Duodenal mucosa (tissue), 2 donors: ENCODE data around the gene PARVA.
"Not testable (repeated sequence)": the region's sequence is repeated elsewhere in the genome, so short reads cannot be mapped to it uniquely, and the experiment has no call there.

Source experiments
- H3K27ac ChIP-seq: one replicate; pipeline ENCODE4 v1.7.0; 2013; ENCODE audit warnings: low read depth, low read length
- H3K27me3 ChIP-seq, 2 donors: one replicate each; pipeline ENCODE4 v1.7.0; 2013; ENCODE audit warnings: low read length in 2 of 2, control low read depth in 1 of 2; ENCODE audit not compliant: insufficient read depth in 2 of 2, control insufficient read depth in 1 of 2
- H3K36me3 ChIP-seq, 2 donors: one replicate each; pipeline ENCODE4 v1.7.0; 2013; ENCODE audit warnings: low read length in 2 of 2, control low read depth in 1 of 2; ENCODE audit not compliant: insufficient read depth in 2 of 2, control insufficient read depth in 1 of 2
- H3K4me1 ChIP-seq, 2 donors: one replicate each; pipeline ENCODE4 v1.7.0; 2013; ENCODE audit warnings: low read length in 2 of 2, control low read depth in 1 of 2; ENCODE audit not compliant: insufficient read depth in 2 of 2, control insufficient read depth in 1 of 2
- H3K4me3 ChIP-seq, 2 donors: one replicate each; pipeline ENCODE4 v1.7.0; 2013; ENCODE audit warnings: low read length in 2 of 2, low read depth in 1 of 2
- H3K9ac ChIP-seq, 2 donors: one replicate each; pipeline ENCODE4 v1.7.0; 2013; ENCODE audit warnings: low read length in 2 of 2, low read depth in 1 of 2
- H3K9me3 ChIP-seq, 2 donors: one replicate each; pipeline ENCODE4 v1.7.0; 2013; ENCODE audit warnings: low read length in 2 of 2, control low read depth in 1 of 2; ENCODE audit not compliant: control insufficient read depth in 1 of 2

The PARVA gene

GRCh38 chr11:12508151-12508751 lies 130.9 kb downstream of the PARVA start:
- H3K9ac ChIP-seq: no peak overlapping the region
- H3K9me3 ChIP-seq: no peaks in the 10 kb centered on the region
- no peak overlapping the region for H3K4me3 ChIP-seq
- H3K4me1 ChIP-seq: peaks cover 9 to 17% of the 10 kb centered on the region in 2 donors
- no peak overlapping the region for H3K27ac ChIP-seq
- H3K36me3 ChIP-seq: peaks cover 6% of the 10 kb centered on the region in 2 donors
- H3K27me3 ChIP-seq: no peaks in the 10 kb centered on the region

GRCh38 chr11:12509371-12509770 lies 132.0 kb downstream of the PARVA start:
- H3K27ac ChIP-seq: no peak overlapping the region
- no peak overlapping the region for H3K9ac ChIP-seq
- no peaks in the 10 kb centered on the region for H3K27me3 ChIP-seq
- peaks cover 6 to 14% of the 10 kb centered on the region in 2 donors for H3K4me1 ChIP-seq
- no peaks in the 10 kb centered on the region for H3K9me3 ChIP-seq
- peaks cover 8 to 10% of the 10 kb centered on the region in 2 donors for H3K36me3 ChIP-seq
- H3K4me3 ChIP-seq: no peak overlapping the region

- Histone ChIP-seq H3K9me3 (no peaks in the 10 kb centered on the region), H3K4me1 (no peaks in the 10 kb centered on the region), H3K4me3 (no peak overlapping the region), H3K27me3 (no peaks in the 10 kb centered on the region), H3K36me3 (peaks cover 8 to 10% of the 10 kb centered on the region in 2 donors), H3K27ac (no peak overlapping the region), H3K9ac (no peak overlapping the region)
These were observed 134.8 kb downstream of the PARVA start for GRCh38 chr11:12512132-12512531.

GRCh38 chr11:12512826-12513395 lies 135.5 kb downstream of the PARVA start:
- Histone ChIP-seq H3K4me1 (no peaks in the 10 kb centered on the region), H3K9ac (no peak overlapping the region), H3K36me3 (peaks cover 9 to 12% of the 10 kb centered on the region in 2 donors), H3K4me3 (no peak overlapping the region), H3K27me3 (no peaks in the 10 kb centered on the region), H3K9me3 (no peaks in the 10 kb centered on the region), H3K27ac (no peak overlapping the region)

GRCh38 chr11:12516387-12517105 lies 139.2 kb downstream of the PARVA start:
- no peaks in the 10 kb centered on the region for H3K9me3 ChIP-seq
- H3K27me3 ChIP-seq: no peaks in the 10 kb centered on the region
- H3K36me3 ChIP-seq: peaks cover 9 to 21% of the 10 kb centered on the region in 2 donors
- H3K9ac ChIP-seq: no peak overlapping the region
- H3K27ac ChIP-seq: no peak overlapping the region
- H3K4me3 ChIP-seq: no peak overlapping the region
- no peaks in the 10 kb centered on the region for H3K4me1 ChIP-seq

- Histone ChIP-seq H3K27me3 (no peaks in the 10 kb centered on the region), H3K4me1 (no peaks in the 10 kb centered on the region), H3K9ac (no peak overlapping the region), H3K9me3 (no peaks in the 10 kb centered on the region), H3K4me3 (no peak overlapping the region), H3K36me3 (peaks cover 9 to 21% of the 10 kb centered on the region in 2 donors), H3K27ac (no peak overlapping the region)
These were observed 139.9 kb downstream of the PARVA start for GRCh38 chr11:12517306-12517705.

- H3K27me3 ChIP-seq: no peaks in the 10 kb centered on the region
- no peak overlapping the region for H3K4me3 ChIP-seq
- peaks cover 9 to 21% of the 10 kb centered on the region in 2 donors for H3K36me3 ChIP-seq
- H3K9ac ChIP-seq: no peak overlapping the region
- no peaks in the 10 kb centered on the region for H3K4me1 ChIP-seq
- H3K9me3 ChIP-seq: no peaks in the 10 kb centered on the region
- H3K27ac ChIP-seq: no peak overlapping the region
These were observed 140.4 kb downstream of the PARVA start for GRCh38 chr11:12517741-12518140.

- H3K9ac ChIP-seq: no peak overlapping the region
- no peaks in the 10 kb centered on the region for H3K9me3 ChIP-seq
- H3K36me3 ChIP-seq: peaks cover 6 to 14% of the 10 kb centered on the region in 2 donors
- no peak overlapping the region for H3K27ac ChIP-seq
- H3K4me1 ChIP-seq: no peaks in the 10 kb centered on the region
- no peak overlapping the region for H3K4me3 ChIP-seq
- no peaks in the 10 kb centered on the region for H3K27me3 ChIP-seq
These were observed 141.4 kb downstream of the PARVA start for GRCh38 chr11:12518606-12519385.

- H3K9me3 ChIP-seq: no peaks in the 10 kb centered on the region
- H3K27me3 ChIP-seq: no peaks in the 10 kb centered on the region
- no peak overlapping the region for H3K4me3 ChIP-seq
- H3K9ac ChIP-seq: no peak overlapping the region
- no peak overlapping the region for H3K27ac ChIP-seq
- peaks cover 2 to 3% of the 10 kb centered on the region in 2 donors for H3K4me1 ChIP-seq
- H3K36me3 ChIP-seq: peaks cover 6 to 14% of the 10 kb centered on the region in 2 donors
These were observed 142.7 kb downstream of the PARVA start for GRCh38 chr11:12520054-12520453.

- not testable (repeated sequence) for H3K9me3 ChIP-seq, H3K4me3 ChIP-seq, H3K9ac ChIP-seq, H3K27ac ChIP-seq, H3K27me3 ChIP-seq, H3K4me1 ChIP-seq
- H3K36me3 ChIP-seq: peaks cover 6 to 14% of the 10 kb centered on the region in 2 donors
These were observed 143.2 kb downstream of the PARVA start for GRCh38 chr11:12520576-12520975.
